GM12891 (cell line): ENCODE results near the gene MYLIP.

ENCODE experiments used
- POLR2A ChIP-seq: IDR thresholded peaks from 2 replicates; pipeline ENCODE4 v1.6.1; 2011; ENCODE audit warnings: low read depth, low read length, control low read depth
- POLR2AphosphoS5 ChIP-seq: IDR thresholded peaks from 2 replicates; pipeline ENCODE4 v1.6.1; 2011; ENCODE audit warnings: low read depth, low read length, control low read depth

GRCh38 chr6:16090452-16090851 lies 38.4 kb upstream of the MYLIP start:
- TF ChIP-seq POLR2A (no peak), POLR2AphosphoS5 (no peak)
